OCI-LY3 (cell line): ENCODE results near the gene TRABD2B.

ENCODE experiments used
- H2AFZ ChIP-seq: fragments of 200-600, 300-600 bp; shearing (Covaris generic); 2 replicates; pipeline ENCODE4 v1.6.0; 2014; ENCODE audit warnings: antibody characterized with exemption, low read depth, low read length
- H3K27ac ChIP-seq: fragments of 200-600, 300-600 bp; sonication (generic); 2 replicates; pipeline ENCODE4 v1.5.1; 2014; ENCODE audit warnings: mild to moderate bottlenecking, low read length, moderate library complexity, mixed read lengths
- H3K27me3 ChIP-seq: fragments of 200-600, 300-600 bp; sonication (generic); 2 replicates; pipeline ENCODE4 v1.6.1; 2014; ENCODE audit warnings: low read depth, low read length, mixed read lengths
- H3K36me3 ChIP-seq: fragments of 200-600, 300-600 bp; sonication (generic); replicated peaks from 2 replicates; pipeline ENCODE3; 2014; ENCODE audit warnings: low read depth, low read length, mixed read lengths
- H3K4me1 ChIP-seq: fragments of 300-600, 200-600 bp; sonication (generic); 2 replicates; pipeline ENCODE4 v1.6.1; 2014; ENCODE audit warnings: low read length, mixed read lengths
- H3K4me2 ChIP-seq: fragments of 200-600, 300-600 bp; sonication (generic); 2 replicates; pipeline ENCODE4 v1.6.1; 2014; ENCODE audit warnings: low read length, mixed read lengths
- H3K4me3 ChIP-seq: fragments of 300-600, 200-600 bp; sonication (generic); 2 replicates; pipeline ENCODE4 v1.5.1; 2014; ENCODE audit warnings: antibody characterized with exemption, mild to moderate bottlenecking, low read length, moderate library complexity
- H3K79me2 ChIP-seq: fragments of 300-600, 200-600 bp; shearing (Covaris generic); 2 replicates; pipeline ENCODE4 v1.6.1; 2014; ENCODE audit warnings: mild to moderate bottlenecking, low read length, mixed read lengths
- H3K9ac ChIP-seq: fragments of 300-600, 200-600 bp; shearing (Covaris generic); 2 replicates; pipeline ENCODE4 v1.6.0; 2014; ENCODE audit warnings: mild to moderate bottlenecking, low read length, moderate library complexity
- H3K9me3 ChIP-seq: fragments of 200-600, 300-600 bp; shearing (Covaris generic); 2 replicates; pipeline ENCODE4 v1.6.1; 2014; ENCODE audit warnings: low read length, mixed read lengths; ENCODE audit not compliant: insufficient read depth
- H4K20me1 ChIP-seq: fragments of 200-600, 300-600 bp; sonication (generic); 2 replicates; pipeline ENCODE4 v1.6.1; 2016; ENCODE audit warnings: low read length, mixed read lengths; ENCODE audit not compliant: insufficient read depth
- EZH2phosphoT487 ChIP-seq: fragments of 200-600 bp; shearing (Covaris generic); IDR thresholded peaks from 2 replicates; pipeline ENCODE4 v1.6.1; 2018; ENCODE audit warnings: antibody characterized with exemption, mixed run types, low read depth
- TF ChIP-seq, protein P1 (sequence below): fragments of 200-600, 300-600 bp; sonication (generic); IDR thresholded peaks from 2 replicates; pipeline ENCODE4 v1.5.1; 2014; ENCODE audit warnings: antibody characterized with exemption, low read length, low read depth

The TRABD2B gene

DNA sequence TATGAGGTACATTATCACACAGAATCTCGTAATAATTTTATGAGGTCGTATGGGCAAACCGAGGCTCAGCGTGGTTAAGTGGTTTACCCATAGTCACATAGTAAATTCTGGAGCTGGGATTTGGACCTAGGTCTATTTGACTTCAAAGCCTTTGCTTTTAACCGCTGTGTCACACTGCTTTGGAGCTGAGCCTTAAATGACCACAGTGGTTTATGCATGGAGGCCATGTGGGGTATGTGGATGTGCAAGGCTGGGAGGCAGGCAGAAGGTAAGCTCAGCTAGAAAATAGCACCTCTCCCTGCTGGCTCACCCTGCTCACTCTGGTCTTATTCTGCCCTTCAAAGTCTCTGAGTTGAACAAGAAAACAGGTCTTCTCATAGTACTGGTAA is 269.5 kb downstream of the TRABD2B start:
- no peaks in the 10 kb centered on the region for H3K27me3 ChIP-seq
- TF ChIP-seq, protein P1, sequence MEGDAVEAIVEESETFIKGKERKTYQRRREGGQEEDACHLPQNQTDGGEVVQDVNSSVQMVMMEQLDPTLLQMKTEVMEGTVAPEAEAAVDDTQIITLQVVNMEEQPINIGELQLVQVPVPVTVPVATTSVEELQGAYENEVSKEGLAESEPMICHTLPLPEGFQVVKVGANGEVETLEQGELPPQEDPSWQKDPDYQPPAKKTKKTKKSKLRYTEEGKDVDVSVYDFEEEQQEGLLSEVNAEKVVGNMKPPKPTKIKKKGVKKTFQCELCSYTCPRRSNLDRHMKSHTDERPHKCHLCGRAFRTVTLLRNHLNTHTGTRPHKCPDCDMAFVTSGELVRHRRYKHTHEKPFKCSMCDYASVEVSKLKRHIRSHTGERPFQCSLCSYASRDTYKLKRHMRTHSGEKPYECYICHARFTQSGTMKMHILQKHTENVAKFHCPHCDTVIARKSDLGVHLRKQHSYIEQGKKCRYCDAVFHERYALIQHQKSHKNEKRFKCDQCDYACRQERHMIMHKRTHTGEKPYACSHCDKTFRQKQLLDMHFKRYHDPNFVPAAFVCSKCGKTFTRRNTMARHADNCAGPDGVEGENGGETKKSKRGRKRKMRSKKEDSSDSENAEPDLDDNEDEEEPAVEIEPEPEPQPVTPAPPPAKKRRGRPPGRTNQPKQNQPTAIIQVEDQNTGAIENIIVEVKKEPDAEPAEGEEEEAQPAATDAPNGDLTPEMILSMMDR, result no peak
- no peaks in the 10 kb centered on the region for H4K20me1 ChIP-seq
- no peak overlapping the region for H3K4me2 ChIP-seq
- H3K4me1 ChIP-seq, result peaks cover 12% of the 10 kb centered on the region
- no peaks in the 10 kb centered on the region for H3K36me3 ChIP-seq
- H3K27ac ChIP-seq, result no peak overlapping the region
- H3K9ac ChIP-seq, result no peak overlapping the region
- H3K79me2 ChIP-seq, result no peaks in the 10 kb centered on the region
- no peak overlapping the region for H3K4me3 ChIP-seq
- H3K9me3 ChIP-seq, result no peaks in the 10 kb centered on the region
- H2AFZ ChIP-seq, result no peak overlapping the region

DNA sequence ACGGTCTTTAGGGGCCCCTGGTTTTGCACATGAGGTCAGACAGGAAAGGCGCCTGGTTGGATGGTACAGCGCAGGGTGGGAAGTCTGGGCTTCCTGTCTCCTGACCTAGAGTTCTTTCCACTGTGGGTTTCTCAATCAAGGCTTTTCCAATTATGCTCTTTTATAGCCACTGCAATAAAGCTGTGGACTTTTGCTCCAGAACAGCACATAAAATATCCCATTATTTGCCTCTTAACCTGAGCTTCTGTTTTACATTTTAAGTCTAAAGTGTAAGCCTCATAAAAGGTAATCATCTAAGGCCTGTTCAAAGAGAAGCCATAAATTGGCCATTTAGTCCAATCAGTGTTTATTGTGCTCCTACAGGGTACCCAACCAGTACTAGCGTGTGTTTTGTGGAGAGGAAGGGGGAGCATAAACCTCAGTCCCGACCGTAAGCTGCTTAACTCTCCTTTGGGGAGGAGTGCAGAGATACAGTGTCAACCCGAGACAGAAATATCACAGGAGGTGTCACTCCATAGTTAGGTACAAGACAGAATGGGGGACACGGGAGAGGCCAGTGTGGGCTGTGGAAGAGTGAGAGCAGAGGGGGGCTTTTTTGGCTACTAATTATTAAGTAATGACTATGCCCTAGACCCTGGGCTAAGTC is 270.0 kb downstream of the TRABD2B start:
- no peaks in the 10 kb centered on the region for H3K36me3 ChIP-seq
- H3K9me3 ChIP-seq, result no peaks in the 10 kb centered on the region
- no peak overlapping the region for H3K4me2 ChIP-seq
- no peak overlapping the region for H3K27ac ChIP-seq
- H3K9ac ChIP-seq, result no peak overlapping the region
- H2AFZ ChIP-seq, result no peak overlapping the region
- H3K4me1 ChIP-seq, result peaks cover 12% of the 10 kb centered on the region
- no peaks in the 10 kb centered on the region for H4K20me1 ChIP-seq
- TF ChIP-seq EZH2phosphoT487, result no peak
- TF ChIP-seq, protein P1, result no peak
- H3K79me2 ChIP-seq, result no peaks in the 10 kb centered on the region
- H3K27me3 ChIP-seq, result no peaks in the 10 kb centered on the region
- no peak overlapping the region for H3K4me3 ChIP-seq

DNA sequence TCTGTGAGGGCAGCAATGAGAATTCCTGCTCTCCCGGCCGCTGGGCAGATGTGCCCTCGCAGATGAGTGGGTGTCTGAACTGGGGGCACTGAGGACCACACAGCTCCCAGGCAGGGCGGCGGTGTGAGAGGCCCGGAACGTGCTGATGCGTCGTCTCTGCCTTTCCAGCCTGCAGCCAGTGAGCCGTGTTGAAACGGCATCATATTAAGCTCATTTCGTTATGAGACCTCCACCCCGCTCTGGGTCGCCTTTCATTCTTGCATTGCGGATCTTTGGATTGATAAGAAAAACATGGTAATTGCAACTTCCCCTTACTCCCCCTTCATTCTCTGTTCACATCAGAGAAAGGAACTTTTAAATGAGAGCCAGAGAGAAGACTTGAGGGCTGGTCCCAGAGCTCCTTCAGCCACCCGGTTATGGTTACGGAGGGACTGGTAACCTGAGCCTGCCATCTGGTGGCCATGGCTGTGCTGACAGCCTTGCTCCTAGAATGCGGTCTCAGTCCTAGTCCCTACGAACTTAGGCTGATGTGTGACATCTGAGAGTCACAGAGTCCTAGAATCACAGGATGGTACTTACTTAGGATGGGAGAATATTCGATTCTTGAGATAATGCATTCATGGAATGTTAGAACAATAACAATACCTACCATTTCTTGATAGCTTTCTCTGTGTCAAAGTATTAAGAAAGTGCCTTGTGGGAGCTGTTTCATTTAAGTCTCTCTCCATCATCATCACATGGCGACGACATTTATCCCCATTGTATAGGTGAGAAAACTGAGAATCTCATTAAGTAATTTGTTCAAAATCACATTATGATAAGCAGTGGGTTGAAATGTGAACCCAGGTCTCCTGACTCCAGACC is 271.0 kb downstream of the TRABD2B start:
- peak overlapping the region; percentile 19; the same call in 1 of the 2 replicates for H3K9ac ChIP-seq
- no peaks in the 10 kb centered on the region for H3K27me3 ChIP-seq
- TF ChIP-seq, protein P1, result peak; percentile 81
- TF ChIP-seq EZH2phosphoT487, result no peak
- H3K4me3 ChIP-seq, result peak overlapping the region; percentile 75
- no peak overlapping the region for H3K27ac ChIP-seq
- no peaks in the 10 kb centered on the region for H3K9me3 ChIP-seq
- H3K4me2 ChIP-seq, result peak overlapping the region; percentile 84
- no peaks in the 10 kb centered on the region for H3K79me2 ChIP-seq
- no peaks in the 10 kb centered on the region for H4K20me1 ChIP-seq
- no peaks in the 10 kb centered on the region for H3K36me3 ChIP-seq
- peaks cover 12% of the 10 kb centered on the region for H3K4me1 ChIP-seq
- peak overlapping the region; percentile 89 for H2AFZ ChIP-seq

DNA sequence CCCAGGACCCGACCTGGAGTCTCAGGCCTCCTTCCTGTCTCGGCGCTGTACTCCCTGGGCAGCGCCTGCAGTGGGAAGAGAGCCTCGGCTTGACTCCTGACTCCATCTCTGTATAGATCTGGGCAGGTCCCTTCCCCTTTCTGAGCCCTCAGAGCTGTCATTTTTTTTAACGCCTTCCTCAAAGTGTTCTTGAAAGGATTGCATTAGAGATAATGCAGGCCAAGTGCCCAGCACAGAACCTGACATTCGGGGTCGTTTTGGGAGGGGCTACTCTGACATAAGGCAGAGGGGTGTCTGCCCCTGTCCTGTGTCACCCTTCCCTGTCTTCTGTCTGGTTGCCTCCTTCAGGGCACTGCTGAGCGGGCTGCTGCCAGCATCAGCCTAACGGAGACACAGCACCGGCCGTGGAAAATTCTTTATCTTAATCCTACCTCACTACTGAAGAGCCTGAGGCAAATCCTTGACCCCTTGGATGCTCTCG is 271.6 kb downstream of the TRABD2B start:
- peaks cover 12% of the 10 kb centered on the region for H3K4me1 ChIP-seq
- H3K9ac ChIP-seq, result peak overlapping the region; percentile 19; the same call in 1 of the 2 replicates
- no peaks in the 10 kb centered on the region for H4K20me1 ChIP-seq
- H3K27me3 ChIP-seq, result no peaks in the 10 kb centered on the region
- TF ChIP-seq, protein P1, result no peak
- TF ChIP-seq EZH2phosphoT487, result no peak
- H3K36me3 ChIP-seq, result no peaks in the 10 kb centered on the region
- H3K27ac ChIP-seq, result no peak overlapping the region
- H2AFZ ChIP-seq, result peak overlapping the region; percentile 89
- peak overlapping the region; percentile 84 for H3K4me2 ChIP-seq
- H3K4me3 ChIP-seq, result peak overlapping the region; percentile 75
- no peaks in the 10 kb centered on the region for H3K9me3 ChIP-seq
- H3K79me2 ChIP-seq, result no peaks in the 10 kb centered on the region
